Breast epithelium (tissue), 4 donors: ENCODE results near the gene PPP2R3A. TPM values are rescaled to one million over a fixed set of nuclear protein-coding genes. Genes with fewer than 3 reads are reported as not detected.

ENCODE experiments used
- DNase-seq, 2 donors: peaks; one replicate each; pipeline ENCODE4 v3.0.0-alpha.2; 2019; ENCODE audit warnings: low spot score in 2 of 2
- H3K27ac ChIP-seq, 2 donors: fragments of 200-600 bp; sonication (generic) in 1 of 2; one replicate each; pipeline ENCODE4 v1.5.1; 2016 to 2019; ENCODE audit warnings: mild to moderate bottlenecking in 1 of 2
- H3K27me3 ChIP-seq, 2 donors: fragments of 200-600 bp; sonication (generic) in 1 of 2; one replicate each; pipeline versions ENCODE4 v1.5.1 to v1.6.0; 2017 to 2019; ENCODE audit warnings: control low read depth in 1 of 2, mild to moderate bottlenecking in 1 of 2
- H3K36me3 ChIP-seq: fragments of 200-600 bp; one replicate; pipeline ENCODE4 v1.5.1; 2019
- H3K4me1 ChIP-seq, 2 donors: fragments of 200-600 bp; sonication (generic); one replicate each; pipeline ENCODE4 v1.5.1; 2016 to 2019; ENCODE audit warnings: control low read depth in 1 of 2
- H3K4me3 ChIP-seq, 3 donors: fragments of 200-600 bp; sonication (generic); 1 replicate in 2 of 3; 2 replicates in 1 of 3; pipeline ENCODE4 v1.5.1; 2016 to 2019; ENCODE audit warnings: mild to moderate bottlenecking in 3 of 3, moderate library complexity in 2 of 3
- H3K9me3 ChIP-seq, 2 donors: fragments of 200-600 bp; sonication (generic) in 1 of 2; one replicate each; pipeline ENCODE4 v1.5.1; 2016 to 2019; ENCODE audit warnings: control low read depth in 1 of 2
- CTCF ChIP-seq, 3 donors: fragments of 450-650 bp; IDR thresholded peaks; one replicate each; pipeline ENCODE4 v1.5.1; 2016 to 2017; ENCODE audit warnings: antibody characterized with exemption in 3 of 3, mild to moderate bottlenecking in 3 of 3, moderate library complexity in 3 of 3
- POLR2A ChIP-seq: fragments of 450-650 bp; IDR thresholded peaks from one replicate; pipeline ENCODE4 v1.6.1; 2016; ENCODE audit warnings: antibody characterized with exemption, mild to moderate bottlenecking, moderate library complexity
- POLR2AphosphoS5 ChIP-seq, 3 donors: sonication (generic); formaldehyde crosslinking; IDR thresholded peaks; one replicate each; pipeline ENCODE4 v1.6.1; 2017; ENCODE audit warnings: antibody characterized with exemption in 3 of 3
- intact Hi-C: fragments of 100-400 bp; cut with DNase I; formaldehyde crosslinking; loops from one replicate; pipeline ENCODE4 v1.15.1; 2023; ENCODE audit warnings: low total_unique reads
- total RNA-seq, 3 donors: library from RNA; depleted of rRNA; stranded (reverse); fragments of >200 nt; gene quantifications; one replicate each; pipeline ENCODE4 v1.1.0, GENCODE V29; 2016

Gene PPP2R3A
- total RNA-seq, 3 donors from 2014 or later, result 10.4 to 43.6 (median 20.6) TPM

- intact Hi-C loops, result no loop called here
- H3K27ac ChIP-seq, result no peak overlapping the region
- no peaks in the 10 kb centered on the region for H3K27me3 ChIP-seq
- TF ChIP-seq POLR2AphosphoS5 (IDR thresholded peaks at IDR 0.05), result no peak
- no peaks in the 10 kb centered on the region for H3K9me3 ChIP-seq
- no peak for DNase-seq
- no peaks in the 10 kb centered on the region for H3K36me3 ChIP-seq
- no peak overlapping the region for H3K4me3 ChIP-seq
- no peaks in the 10 kb centered on the region for H3K4me1 ChIP-seq
These were observed 79.6 kb downstream of the PPP2R3A start for GRCh38 chr3:136044980-136045745.

DNA sequence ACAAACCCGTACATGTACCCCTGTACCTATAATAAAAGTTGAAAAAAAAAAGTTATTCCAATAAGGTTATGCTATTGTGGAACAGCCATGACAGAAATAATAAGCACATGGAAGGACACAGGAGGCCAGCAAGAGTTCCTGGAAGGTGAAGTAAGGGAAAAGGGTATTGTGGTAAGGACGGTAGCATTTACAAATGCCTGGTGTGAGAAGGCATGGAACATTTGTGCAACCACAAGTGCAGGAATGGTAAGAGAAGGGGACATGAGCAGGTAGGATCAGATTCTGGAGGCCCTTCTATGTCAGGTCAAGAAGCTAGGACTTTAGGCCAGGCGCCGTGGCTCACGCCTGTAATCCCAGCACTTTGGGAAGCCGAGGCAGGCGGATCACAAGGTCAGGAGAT is 82.5 kb downstream of the PPP2R3A start:
- Histone ChIP-seq H3K27me3 (no peaks in the 10 kb centered on the region), H3K4me1 (no peaks in the 10 kb centered on the region), H3K4me3 (no peak overlapping the region), H3K27ac (no peak overlapping the region), H3K36me3 (no peaks in the 10 kb centered on the region), H3K9me3 (no peaks in the 10 kb centered on the region)
- intact Hi-C loops, result no loop called here
- TF ChIP-seq POLR2A (no peak), POLR2AphosphoS5 (IDR thresholded peaks at IDR 0.05) (no peak), CTCF (IDR thresholded peaks at IDR 0.05) (no peak)
- no peak for DNase-seq

DNA sequence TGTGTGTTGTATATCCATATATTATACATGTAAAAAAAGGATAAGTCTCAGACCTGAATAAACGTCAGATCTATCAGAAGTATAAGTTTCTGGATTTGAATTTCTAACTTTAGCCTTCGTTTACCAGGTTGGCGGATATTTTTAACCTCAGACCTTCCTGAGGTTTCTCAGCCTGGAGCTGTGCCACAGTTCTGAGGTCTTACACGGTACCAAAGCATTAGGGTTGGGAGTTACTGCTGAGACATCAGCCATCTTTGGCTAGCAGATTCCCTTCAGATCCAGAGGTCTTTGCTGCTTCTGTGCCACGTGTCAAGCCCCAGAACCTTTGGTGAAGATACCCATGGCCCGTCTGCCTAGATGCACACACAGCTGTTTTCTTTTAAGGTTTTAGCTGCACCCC is 84.7 kb downstream of the PPP2R3A start:
- TF ChIP-seq CTCF (IDR thresholded peaks at IDR 0.05), result no peak
- TF ChIP-seq POLR2AphosphoS5 (IDR thresholded peaks at IDR 0.05), result no peak
- no peaks in the 10 kb centered on the region for H3K4me1 ChIP-seq
- intact Hi-C loops, result no loop called here
- H3K9me3 ChIP-seq, result no peaks in the 10 kb centered on the region
- H3K36me3 ChIP-seq, result no peaks in the 10 kb centered on the region
- H3K27me3 ChIP-seq, result no peaks in the 10 kb centered on the region
- no peak overlapping the region for H3K27ac ChIP-seq
- H3K4me3 ChIP-seq, result no peak overlapping the region
- no peak for DNase-seq

DNA sequence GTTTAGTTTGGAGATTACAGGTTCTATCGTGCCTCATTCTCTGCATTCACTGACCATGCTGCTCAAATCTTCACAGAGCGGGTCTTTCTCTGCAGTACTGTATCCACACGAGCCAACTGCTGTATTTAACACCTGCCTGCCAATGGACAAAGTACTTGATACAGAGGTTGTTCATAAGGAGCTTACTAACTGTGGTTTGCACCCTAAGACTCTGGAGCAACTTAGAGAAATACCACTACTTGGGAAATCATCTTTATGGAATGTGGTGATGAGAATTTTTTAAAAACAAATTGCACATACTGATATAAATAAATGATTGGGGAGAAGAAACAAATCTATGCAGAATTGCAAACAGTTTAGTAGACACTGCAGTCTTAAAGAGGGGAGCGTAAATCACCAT is 90.0 kb downstream of the PPP2R3A start:
- Histone ChIP-seq H3K27ac (no peak overlapping the region), H3K4me1 (no peaks in the 10 kb centered on the region), H3K4me3 (no peak overlapping the region), H3K9me3 (no peaks in the 10 kb centered on the region), H3K36me3 (no peaks in the 10 kb centered on the region), H3K27me3 (no peaks in the 10 kb centered on the region)
- DNase-seq, result no peak
- TF ChIP-seq POLR2AphosphoS5 (IDR thresholded peaks at IDR 0.05) (no peak), CTCF (IDR thresholded peaks at IDR 0.05) (no peak), POLR2A (no peak)
- intact Hi-C loops, result no loop called here

- no peaks in the 10 kb centered on the region for H3K4me1 ChIP-seq
- TF ChIP-seq POLR2AphosphoS5 (IDR thresholded peaks at IDR 0.05) (no peak), CTCF (IDR thresholded peaks at IDR 0.05) (no peak), POLR2A (no peak)
- no peak overlapping the region for H3K4me3 ChIP-seq
- no peaks in the 10 kb centered on the region for H3K9me3 ChIP-seq
- intact Hi-C loops, result no loop called here
- no peaks in the 10 kb centered on the region for H3K36me3 ChIP-seq
- DNase-seq, result no peak
- no peak overlapping the region for H3K27ac ChIP-seq
- no peaks in the 10 kb centered on the region for H3K27me3 ChIP-seq
These were observed 101.7 kb downstream of the PPP2R3A start for GRCh38 chr3:136067211-136067610.
